Spleen (tissue), 7 donors: Measurements from ENCODE around the gene DAAM2.

Experiments used
- POLR2AphosphoS5 ChIP-seq, 3 donors: sonication (generic); formaldehyde crosslinking; IDR thresholded peaks; one replicate each; pipeline ENCODE4 v1.5.1; 2017; ENCODE audit warnings: antibody characterized with exemption in 3 of 3
- TF ChIP-seq, protein P1 (sequence below), 11 experiments: fragments of 200-600 bp in 7 of 11; fragments of 450-650 bp in 4 of 11; sonication (generic) in 4 of 11; IDR thresholded peaks in 8 of 11; conservative IDR thresholded peaks in 3 of 11; 1 replicate in 7 of 11; 2 replicates in 4 of 11; pipeline versions ENCODE4 v1.4.0 to v1.8.0; 2016 to 2021; ENCODE audit warnings: antibody characterized with exemption in 11 of 11, inconsistent platforms in 4 of 11, mild to moderate bottlenecking in 1 of 11
- donor health status: DM: no; HTN: no; CAD: no; lungs with moderate emphysema.
- donor health status: DM: no; HTN: no; CAD: no.
- donor health status: DM: no; HTN: no; CAD: no.

DNA sequence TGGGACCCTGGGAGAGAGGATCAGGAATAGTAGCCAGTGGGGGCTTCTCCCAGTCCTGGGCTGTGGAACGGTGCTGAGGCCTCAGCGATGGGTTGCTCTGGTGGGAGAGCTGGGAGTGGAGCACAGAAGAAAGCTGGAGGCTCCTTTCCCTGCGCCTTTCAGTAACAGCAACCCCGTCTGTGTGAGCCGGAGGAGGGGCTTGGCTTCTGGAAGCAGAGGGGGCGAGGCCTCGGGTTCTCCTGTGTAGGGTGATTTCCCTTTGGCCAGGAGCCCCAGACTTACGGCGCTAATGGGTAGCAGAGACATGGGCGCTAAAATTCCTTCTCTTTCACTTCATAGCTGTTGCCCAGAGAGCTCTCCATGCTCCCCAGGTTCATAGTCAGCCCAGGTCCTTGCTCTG lies 55.0 kb downstream of the DAAM2 start:
- TF ChIP-seq, protein P1, sequence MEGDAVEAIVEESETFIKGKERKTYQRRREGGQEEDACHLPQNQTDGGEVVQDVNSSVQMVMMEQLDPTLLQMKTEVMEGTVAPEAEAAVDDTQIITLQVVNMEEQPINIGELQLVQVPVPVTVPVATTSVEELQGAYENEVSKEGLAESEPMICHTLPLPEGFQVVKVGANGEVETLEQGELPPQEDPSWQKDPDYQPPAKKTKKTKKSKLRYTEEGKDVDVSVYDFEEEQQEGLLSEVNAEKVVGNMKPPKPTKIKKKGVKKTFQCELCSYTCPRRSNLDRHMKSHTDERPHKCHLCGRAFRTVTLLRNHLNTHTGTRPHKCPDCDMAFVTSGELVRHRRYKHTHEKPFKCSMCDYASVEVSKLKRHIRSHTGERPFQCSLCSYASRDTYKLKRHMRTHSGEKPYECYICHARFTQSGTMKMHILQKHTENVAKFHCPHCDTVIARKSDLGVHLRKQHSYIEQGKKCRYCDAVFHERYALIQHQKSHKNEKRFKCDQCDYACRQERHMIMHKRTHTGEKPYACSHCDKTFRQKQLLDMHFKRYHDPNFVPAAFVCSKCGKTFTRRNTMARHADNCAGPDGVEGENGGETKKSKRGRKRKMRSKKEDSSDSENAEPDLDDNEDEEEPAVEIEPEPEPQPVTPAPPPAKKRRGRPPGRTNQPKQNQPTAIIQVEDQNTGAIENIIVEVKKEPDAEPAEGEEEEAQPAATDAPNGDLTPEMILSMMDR (IDR thresholded peaks at IDR 0.05 in 8 of 11, conservative IDR thresholded peaks at IDR 0.05 in 3 of 11): no peak
- peak in 1 of 3 donors; percentile 24 for TF ChIP-seq POLR2AphosphoS5 (IDR thresholded peaks at IDR 0.05)
